HCT116 (cell line): Measurements from ENCODE around the gene MND1. TPM values are rescaled to one million over a fixed set of nuclear protein-coding genes. Genes with fewer than 3 reads are reported as not detected.

Experiments
- ATAC-seq: fragments of 200-7000 bp; cut with Tn5 transposase; 2 replicates; pipeline ENCODE4 v1.9.1; 2020; ENCODE audit warnings: mild to moderate bottlenecking, moderate library complexity
- BruUV-seq: library from RNA; stranded (reverse); fragments of 400-500 nt; replicated peaks from 2 replicates; lab custom pipeline; 2021; lab: Mats Ljungman, UMichigan
- CTCF ChIA-PET: fragments of 300-600 bp; sonication (Branson Sonifier 250); formaldehyde crosslinking; loops from one replicate; lab custom pipeline; 2021; ENCODE audit warnings: antibody characterized with exemption; lab: Charles Lee
- POLR2A ChIA-PET: fragments of 300-600, 350-600 bp; sonication (Branson Sonifier 250); formaldehyde crosslinking; loops from one replicate; lab custom pipeline; 2021; ENCODE audit warnings: antibody characterized with exemption; lab: Charles Lee
- RAD21 ChIA-PET, 2 experiments: fragments of 300-600 bp; sonication (Branson Sonifier 250); formaldehyde crosslinking; loops; one replicate each; lab custom pipeline; 2023; ENCODE audit warnings: low total read pairs in 2 of 2; ENCODE audit not compliant: uncharacterized antibody in 2 of 2, unreplicated experiment in 2 of 2, low non-redundant PET in 1 of 2; lab: Charles Lee
- DNase-seq: peaks from one replicate; pipeline ENCODE4 v3.0.0-alpha.2; 2010; ENCODE audit warnings: low read depth, low spot score
- H2AFZ ChIP-seq: fragments of 200-600 bp; shearing (Covaris generic), sonication (generic); 2 replicates; pipeline ENCODE4 v1.6.1; 2017; ENCODE audit warnings: low read depth, mixed run types, mixed read lengths, antibody characterized with exemption, low read length; ENCODE audit not compliant: poor library complexity, severe bottlenecking
- H3K27ac ChIP-seq: 2 replicates; pipeline ENCODE4 v1.5.1; 2012; ENCODE audit warnings: low read depth, low read length
- H3K27me3 ChIP-seq: fragments of 200-600 bp; sonication (generic); 2 replicates; pipeline ENCODE4 v1.6.1; 2016; ENCODE audit warnings: mixed run types, low read length, mixed read lengths; ENCODE audit not compliant: insufficient read depth
- H3K36me3 ChIP-seq, 2 experiments: fragments of 200-500 bp in 1 of 2; fragments of 200-600 bp in 1 of 2; sonication (Bioruptor generic) in 1 of 2; sonication (generic) in 1 of 2; 2 replicates each; pipeline versions ENCODE4 v1.5.1 to v1.6.1; 2014 to 2016; ENCODE audit warnings: low read length in 2 of 2, inconsistent platforms in 1 of 2, mixed read lengths in 1 of 2, mixed run types in 1 of 2; ENCODE audit not compliant: insufficient read depth in 2 of 2, control insufficient read depth in 1 of 2
- H3K4me1 ChIP-seq, 2 experiments: fragments of 200-600 bp in 1 of 2; sonication (generic) in 1 of 2; 2 replicates each; pipeline versions ENCODE4 v1.5.1 to v1.6.1; 2012 to 2017; ENCODE audit warnings: low read length in 2 of 2, inconsistent platforms in 1 of 2, mild to moderate bottlenecking in 1 of 2, mixed read lengths in 1 of 2, mixed run types in 1 of 2, moderate library complexity in 1 of 2; ENCODE audit not compliant: insufficient read depth in 2 of 2, control insufficient read depth in 1 of 2
- H3K4me2 ChIP-seq: fragments of 200-600 bp; sonication (generic); 2 replicates; pipeline ENCODE4 v1.6.1; 2017; ENCODE audit warnings: mixed run types, low read length, mixed read lengths
- H3K4me3 ChIP-seq, 2 experiments: fragments of 200-600 bp in 1 of 2; sonication (generic) in 1 of 2; replicated peaks in 1 of 2; 2 replicates each; pipeline ENCODE4 v1.5.1; 2011 to 2016; ENCODE audit warnings: low read length in 2 of 2, control low read depth in 1 of 2, low read depth in 1 of 2, mild to moderate bottlenecking in 1 of 2, mixed read lengths in 1 of 2, mixed run types in 1 of 2
- H3K79me2 ChIP-seq: fragments of 200-600 bp; sonication (generic); 2 replicates; pipeline ENCODE4 v1.6.1; 2017; ENCODE audit warnings: mild to moderate bottlenecking, mixed run types, low read length, moderate library complexity, mixed read lengths; ENCODE audit not compliant: insufficient read depth
- H3K9ac ChIP-seq: fragments of 200-600 bp; sonication (generic); 2 replicates; pipeline ENCODE4 v1.6.1; 2016; ENCODE audit warnings: low read length, mixed read lengths
- H3K9me2 ChIP-seq: fragments of 200-600 bp; sonication (generic), shearing (Covaris generic); 2 replicates; pipeline ENCODE4 v1.6.1; 2017; ENCODE audit warnings: mixed run types, mild to moderate bottlenecking, moderate library complexity; ENCODE audit not compliant: insufficient read depth
- H3K9me3 ChIP-seq, 2 experiments: fragments of 200-500 bp in 1 of 2; fragments of 200-600 bp in 1 of 2; sonication (Bioruptor generic) in 1 of 2; sonication (generic) in 1 of 2; 2 replicates each; pipeline ENCODE4 v1.6.1; 2014 to 2017; ENCODE audit warnings: low read length in 2 of 2, mixed read lengths in 2 of 2, inconsistent platforms in 1 of 2, low read depth in 1 of 2, mild to moderate bottlenecking in 1 of 2, mixed run types in 1 of 2, moderate library complexity in 1 of 2; ENCODE audit not compliant: control insufficient read depth in 1 of 2, insufficient read depth in 1 of 2
- H4K20me1 ChIP-seq: fragments of 200-600 bp; sonication (generic), shearing (Covaris generic); 2 replicates; pipeline ENCODE4 v1.6.1; 2017; ENCODE audit warnings: mixed run types, mild to moderate bottlenecking, moderate library complexity; ENCODE audit not compliant: insufficient read depth
- ATF3 ChIP-seq: IDR thresholded peaks from 2 replicates; pipeline ENCODE4 v1.6.1; 2012
- CBX3 ChIP-seq: IDR thresholded peaks from 2 replicates; pipeline ENCODE4 v1.6.1; 2012; ENCODE audit warnings: low read depth
- EGR1 ChIP-seq: IDR thresholded peaks from 2 replicates; pipeline ENCODE4 v1.6.1; 2012; ENCODE audit warnings: low read depth
- ELF1 ChIP-seq: IDR thresholded peaks from 2 replicates; pipeline ENCODE4 v1.6.1; 2012; ENCODE audit warnings: low read depth, borderline replicate concordance
- EZH2 ChIP-seq: fragments of 200-600 bp; sonication (generic); IDR thresholded peaks from 2 replicates; pipeline ENCODE4 v1.6.1; 2017; ENCODE audit warnings: antibody characterized with exemption, mixed run types
- EZH2phosphoT487 ChIP-seq: fragments of 200-600 bp; IDR thresholded peaks from 2 replicates; pipeline ENCODE4 v1.6.1; 2018; ENCODE audit warnings: antibody characterized with exemption, borderline replicate concordance
- FOSL1 ChIP-seq: IDR thresholded peaks from 2 replicates; pipeline ENCODE4 v1.6.1; 2012; ENCODE audit warnings: low read depth
- JUND ChIP-seq: IDR thresholded peaks from 2 replicates; pipeline ENCODE4 v1.6.1; 2012
- POLR2A ChIP-seq: IDR thresholded peaks from 2 replicates; pipeline ENCODE4 v1.7.0; 2011; ENCODE audit warnings: borderline replicate concordance; ENCODE audit not compliant: insufficient read depth, insufficient read length; ENCODE audit errors: extremely low read depth
- RAD21 ChIP-seq: IDR thresholded peaks from 2 replicates; pipeline ENCODE4 v1.6.1; 2012; ENCODE audit warnings: low read depth, mild to moderate bottlenecking
- SIN3A ChIP-seq: IDR thresholded peaks from 2 replicates; pipeline ENCODE4 v1.6.1; 2012; ENCODE audit warnings: low read depth
- SP1 ChIP-seq: IDR thresholded peaks from 2 replicates; pipeline ENCODE4 v1.6.1; 2012; ENCODE audit warnings: low read depth
- SRF ChIP-seq: IDR thresholded peaks from 2 replicates; pipeline ENCODE4 v1.6.1; 2012; ENCODE audit warnings: low read depth
- TCF7L2 ChIP-seq: IDR thresholded peaks from 2 replicates; pipeline ENCODE4 v1.7.0; 2011; ENCODE audit warnings: borderline replicate concordance, inconsistent platforms; ENCODE audit not compliant: insufficient read depth, insufficient read length; ENCODE audit errors: extremely low read depth
- intact Hi-C: fragments of 100-400 bp; cut with micrococcal nuclease; formaldehyde crosslinking; loops from 2 replicates; pipeline ENCODE4 v1.10.0; 2022
- total RNA-seq: library from RNA; stranded (reverse); gene quantifications from one replicate; pipeline ENCODE4 v1.2.1, GENCODE V29; 2021; ENCODE audit not compliant: unreplicated experiment
- TF ChIP-seq, protein P1 (sequence below): IDR thresholded peaks from 2 replicates; pipeline ENCODE4 v1.6.1; 2012; ENCODE audit warnings: low read depth
- TF ChIP-seq, protein P2 (sequence below), 3 experiments: fragments of 200-600 bp in 1 of 3; sonication (generic) in 1 of 3; IDR thresholded peaks in 2 of 3; conservative IDR thresholded peaks in 1 of 3; 2 replicates each; pipeline ENCODE4 v1.5.1; 2012 to 2017; ENCODE audit warnings: low read depth in 2 of 3, low read length in 2 of 3, antibody characterized with exemption in 1 of 3, borderline replicate concordance in 1 of 3, control low read depth in 1 of 3, mild to moderate bottlenecking in 1 of 3, mixed read lengths in 1 of 3, mixed run types in 1 of 3, moderate library complexity in 1 of 3; ENCODE audit not compliant: insufficient read depth in 1 of 3
- TF ChIP-seq, protein P3 (sequence below): IDR thresholded peaks from 2 replicates; pipeline ENCODE4 v1.6.1; 2011; ENCODE audit warnings: mild to moderate bottlenecking, low read length, moderate library complexity; ENCODE audit not compliant: insufficient replicate concordance; ENCODE audit errors: extremely low read depth

MND1 gene
- total RNA-seq, 1 experiment from 2014 or later = 29.9 TPM

- TF ChIP-seq, protein P1, sequence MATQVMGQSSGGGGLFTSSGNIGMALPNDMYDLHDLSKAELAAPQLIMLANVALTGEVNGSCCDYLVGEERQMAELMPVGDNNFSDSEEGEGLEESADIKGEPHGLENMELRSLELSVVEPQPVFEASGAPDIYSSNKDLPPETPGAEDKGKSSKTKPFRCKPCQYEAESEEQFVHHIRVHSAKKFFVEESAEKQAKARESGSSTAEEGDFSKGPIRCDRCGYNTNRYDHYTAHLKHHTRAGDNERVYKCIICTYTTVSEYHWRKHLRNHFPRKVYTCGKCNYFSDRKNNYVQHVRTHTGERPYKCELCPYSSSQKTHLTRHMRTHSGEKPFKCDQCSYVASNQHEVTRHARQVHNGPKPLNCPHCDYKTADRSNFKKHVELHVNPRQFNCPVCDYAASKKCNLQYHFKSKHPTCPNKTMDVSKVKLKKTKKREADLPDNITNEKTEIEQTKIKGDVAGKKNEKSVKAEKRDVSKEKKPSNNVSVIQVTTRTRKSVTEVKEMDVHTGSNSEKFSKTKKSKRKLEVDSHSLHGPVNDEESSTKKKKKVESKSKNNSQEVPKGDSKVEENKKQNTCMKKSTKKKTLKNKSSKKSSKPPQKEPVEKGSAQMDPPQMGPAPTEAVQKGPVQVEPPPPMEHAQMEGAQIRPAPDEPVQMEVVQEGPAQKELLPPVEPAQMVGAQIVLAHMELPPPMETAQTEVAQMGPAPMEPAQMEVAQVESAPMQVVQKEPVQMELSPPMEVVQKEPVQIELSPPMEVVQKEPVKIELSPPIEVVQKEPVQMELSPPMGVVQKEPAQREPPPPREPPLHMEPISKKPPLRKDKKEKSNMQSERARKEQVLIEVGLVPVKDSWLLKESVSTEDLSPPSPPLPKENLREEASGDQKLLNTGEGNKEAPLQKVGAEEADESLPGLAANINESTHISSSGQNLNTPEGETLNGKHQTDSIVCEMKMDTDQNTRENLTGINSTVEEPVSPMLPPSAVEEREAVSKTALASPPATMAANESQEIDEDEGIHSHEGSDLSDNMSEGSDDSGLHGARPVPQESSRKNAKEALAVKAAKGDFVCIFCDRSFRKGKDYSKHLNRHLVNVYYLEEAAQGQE = no peak
- TF ChIP-seq RAD21 (no peak), ELF1 (no peak), SP1 (no peak), SIN3A (no peak), EGR1 (no peak), TCF7L2 (no peak), JUND (no peak), POLR2A (no peak), CBX3 (no peak), FOSL1 (no peak)
Observed at GRCh38 chr4:153366486-153366885, 22.0 kb downstream of the MND1 start (continued).

DNA sequence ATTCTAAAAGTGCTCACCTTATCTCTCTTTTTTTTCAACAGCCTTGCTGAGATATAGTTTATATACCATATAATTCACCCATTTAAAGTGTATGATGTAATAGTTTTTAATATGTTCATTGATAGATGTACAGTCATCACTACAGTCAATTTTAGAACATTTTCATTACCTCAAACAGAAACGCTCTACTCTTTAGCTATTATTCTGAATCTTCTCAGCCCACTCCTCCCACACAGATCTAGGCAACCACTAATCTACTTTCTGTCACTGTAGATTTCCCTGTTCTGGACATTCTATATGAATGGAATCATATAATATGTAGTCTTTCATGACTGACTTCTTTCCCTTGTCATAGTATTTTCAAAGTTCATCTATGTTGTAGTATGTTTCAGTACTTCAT lies 22.6 kb downstream of the MND1 start:
- no peak overlapping the region for H2AFZ ChIP-seq
- CTCF ChIA-PET = no interaction called here
- H3K4me3 ChIP-seq = no peak overlapping the region
- no peaks in the 10 kb centered on the region for H3K27me3 ChIP-seq
- H3K79me2 ChIP-seq = no peaks in the 10 kb centered on the region
- no peak overlapping the region for H3K27ac ChIP-seq
- H3K9me3 ChIP-seq = no peaks in the 10 kb centered on the region
- RAD21 ChIA-PET = no interaction called here
- POLR2A ChIA-PET = no interaction called here
- BruUV-seq = no TSS peak
- DNase-seq = no peak
- H3K9me2 ChIP-seq = no peaks in the 10 kb centered on the region
- no peaks in the 10 kb centered on the region for H4K20me1 ChIP-seq
- intact Hi-C loops = no loop called here
- ATAC-seq = no peak
- H3K36me3 ChIP-seq = peaks cover 8 to 59% of the 10 kb centered on the region in 2 experiments
- no peak overlapping the region for H3K9ac ChIP-seq
- H3K4me1 ChIP-seq = no peaks in the 10 kb centered on the region
- no peak overlapping the region for H3K4me2 ChIP-seq
- TF ChIP-seq POLR2A (no peak), EZH2phosphoT487 (no peak), CBX3 (no peak), SRF (no peak), ATF3 (no peak), RAD21 (no peak), SIN3A (no peak), EZH2 (no peak)
- TF ChIP-seq, protein P2, sequence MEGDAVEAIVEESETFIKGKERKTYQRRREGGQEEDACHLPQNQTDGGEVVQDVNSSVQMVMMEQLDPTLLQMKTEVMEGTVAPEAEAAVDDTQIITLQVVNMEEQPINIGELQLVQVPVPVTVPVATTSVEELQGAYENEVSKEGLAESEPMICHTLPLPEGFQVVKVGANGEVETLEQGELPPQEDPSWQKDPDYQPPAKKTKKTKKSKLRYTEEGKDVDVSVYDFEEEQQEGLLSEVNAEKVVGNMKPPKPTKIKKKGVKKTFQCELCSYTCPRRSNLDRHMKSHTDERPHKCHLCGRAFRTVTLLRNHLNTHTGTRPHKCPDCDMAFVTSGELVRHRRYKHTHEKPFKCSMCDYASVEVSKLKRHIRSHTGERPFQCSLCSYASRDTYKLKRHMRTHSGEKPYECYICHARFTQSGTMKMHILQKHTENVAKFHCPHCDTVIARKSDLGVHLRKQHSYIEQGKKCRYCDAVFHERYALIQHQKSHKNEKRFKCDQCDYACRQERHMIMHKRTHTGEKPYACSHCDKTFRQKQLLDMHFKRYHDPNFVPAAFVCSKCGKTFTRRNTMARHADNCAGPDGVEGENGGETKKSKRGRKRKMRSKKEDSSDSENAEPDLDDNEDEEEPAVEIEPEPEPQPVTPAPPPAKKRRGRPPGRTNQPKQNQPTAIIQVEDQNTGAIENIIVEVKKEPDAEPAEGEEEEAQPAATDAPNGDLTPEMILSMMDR (IDR thresholded peaks at IDR 0.05 in 2 of 3, conservative IDR thresholded peaks at IDR 0.05 in 1 of 3; ENCODE audit: borderline replicate concordance in 1 of 3, insufficient read depth in 1 of 3, low read depth in 2 of 3, low read length in 2 of 3) = no peak
- TF ChIP-seq, protein P3, sequence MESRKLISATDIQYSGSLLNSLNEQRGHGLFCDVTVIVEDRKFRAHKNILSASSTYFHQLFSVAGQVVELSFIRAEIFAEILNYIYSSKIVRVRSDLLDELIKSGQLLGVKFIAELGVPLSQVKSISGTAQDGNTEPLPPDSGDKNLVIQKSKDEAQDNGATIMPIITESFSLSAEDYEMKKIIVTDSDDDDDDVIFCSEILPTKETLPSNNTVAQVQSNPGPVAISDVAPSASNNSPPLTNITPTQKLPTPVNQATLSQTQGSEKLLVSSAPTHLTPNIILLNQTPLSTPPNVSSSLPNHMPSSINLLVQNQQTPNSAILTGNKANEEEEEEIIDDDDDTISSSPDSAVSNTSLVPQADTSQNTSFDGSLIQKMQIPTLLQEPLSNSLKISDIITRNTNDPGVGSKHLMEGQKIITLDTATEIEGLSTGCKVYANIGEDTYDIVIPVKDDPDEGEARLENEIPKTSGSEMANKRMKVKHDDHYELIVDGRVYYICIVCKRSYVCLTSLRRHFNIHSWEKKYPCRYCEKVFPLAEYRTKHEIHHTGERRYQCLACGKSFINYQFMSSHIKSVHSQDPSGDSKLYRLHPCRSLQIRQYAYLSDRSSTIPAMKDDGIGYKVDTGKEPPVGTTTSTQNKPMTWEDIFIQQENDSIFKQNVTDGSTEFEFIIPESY = no peak
